Upper lobe of left lung (tissue), 4 donors: ENCODE measurements around the gene RGS7.

ENCODE experiments used
- POLR2A ChIP-seq, 4 donors: fragments of 450-650 bp; IDR thresholded peaks; one replicate each; pipeline ENCODE4 v1.5.1; 2016 to 2017; ENCODE audit warnings: antibody characterized with exemption in 4 of 4, mild to moderate bottlenecking in 2 of 4
- TF ChIP-seq, protein P1 (sequence below), 6 experiments: fragments of 450-650 bp in 4 of 6; fragments of 200-600 bp in 2 of 6; sonication (generic) in 2 of 6; IDR thresholded peaks; one replicate each; pipeline ENCODE4 v1.5.1; 2016 to 2019; ENCODE audit warnings: antibody characterized with exemption in 6 of 6

DNA sequence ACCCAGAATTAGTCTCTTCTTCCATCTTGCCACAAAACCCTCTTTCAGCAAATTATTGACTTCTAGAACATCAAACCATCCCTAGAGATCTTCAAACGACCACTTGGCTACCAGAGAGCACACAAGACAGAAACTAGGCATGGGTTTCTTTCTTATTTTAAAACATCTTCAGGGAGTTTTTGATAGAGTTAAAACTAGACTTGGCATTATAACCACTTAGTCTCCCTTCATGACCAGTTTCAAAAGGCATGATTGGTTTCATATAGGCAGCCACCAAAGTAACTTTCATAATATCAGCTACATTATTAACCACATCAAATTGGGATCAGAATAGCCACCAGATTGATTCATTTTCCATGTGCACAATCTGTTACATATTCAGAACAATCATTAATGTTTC lies 376.7 kb downstream of the RGS7 start:
- TF ChIP-seq, protein P1, sequence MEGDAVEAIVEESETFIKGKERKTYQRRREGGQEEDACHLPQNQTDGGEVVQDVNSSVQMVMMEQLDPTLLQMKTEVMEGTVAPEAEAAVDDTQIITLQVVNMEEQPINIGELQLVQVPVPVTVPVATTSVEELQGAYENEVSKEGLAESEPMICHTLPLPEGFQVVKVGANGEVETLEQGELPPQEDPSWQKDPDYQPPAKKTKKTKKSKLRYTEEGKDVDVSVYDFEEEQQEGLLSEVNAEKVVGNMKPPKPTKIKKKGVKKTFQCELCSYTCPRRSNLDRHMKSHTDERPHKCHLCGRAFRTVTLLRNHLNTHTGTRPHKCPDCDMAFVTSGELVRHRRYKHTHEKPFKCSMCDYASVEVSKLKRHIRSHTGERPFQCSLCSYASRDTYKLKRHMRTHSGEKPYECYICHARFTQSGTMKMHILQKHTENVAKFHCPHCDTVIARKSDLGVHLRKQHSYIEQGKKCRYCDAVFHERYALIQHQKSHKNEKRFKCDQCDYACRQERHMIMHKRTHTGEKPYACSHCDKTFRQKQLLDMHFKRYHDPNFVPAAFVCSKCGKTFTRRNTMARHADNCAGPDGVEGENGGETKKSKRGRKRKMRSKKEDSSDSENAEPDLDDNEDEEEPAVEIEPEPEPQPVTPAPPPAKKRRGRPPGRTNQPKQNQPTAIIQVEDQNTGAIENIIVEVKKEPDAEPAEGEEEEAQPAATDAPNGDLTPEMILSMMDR (IDR thresholded peaks at IDR 0.05) = no peak
- no peak for TF ChIP-seq POLR2A (IDR thresholded peaks at IDR 0.05)
